GM18868 (cell line): ENCODE data around the gene PDE12.

Source experiments
- ATAC-seq: cut with Tn5 transposase; IDR thresholded peaks from one replicate; pipeline ENCODE4 v1.9.1; 2021; ENCODE audit warnings: mild to moderate bottlenecking, moderate library complexity; ENCODE audit not compliant: unreplicated experiment

PDE12 gene

GRCh38 chr3:57555738-57556458 lies at the start of gene PDE12:
Gene PDE12, plus strand, starts transcription at chr3:57556274. Its CDS starts 106 bp downstream, at chr3:57556380.
- peak; percentile 86 for ATAC-seq

- no peak for ATAC-seq
Observed at GRCh38 chr3:57512166-57512565, 43.9 kb upstream of the PDE12 start.

- ATAC-seq = no peak
Observed at GRCh38 chr3:57518276-57518915, 37.7 kb upstream of the PDE12 start.

GRCh38 chr3:57530071-57530608 lies 25.9 kb upstream of the PDE12 start:
- ATAC-seq = no peak

GRCh38 chr3:57538465-57538864 lies 17.6 kb upstream of the PDE12 start:
- ATAC-seq = no peak

GRCh38 chr3:57544181-57545125 lies 11.6 kb upstream of the PDE12 start, which contains the start of gene DNAH12:
Gene DNAH12, minus strand, starts transcription at chr3:57544344. Its CDS starts 1,474 bp downstream, at chr3:57542870.
- ATAC-seq = peak; percentile 43

- ATAC-seq = no peak
Observed at GRCh38 chr3:57545636-57546268, 10.3 kb upstream of the PDE12 start.

- ATAC-seq = no peak
Observed at GRCh38 chr3:57546616-57547015, 9.5 kb upstream of the PDE12 start.

GRCh38 chr3:57555306-57555705 lies 768 bp upstream of the PDE12 start:
- ATAC-seq = no peak

GRCh38 chr3:57556459-57557084 lies 498 bp downstream of the PDE12 start:
- peak; percentile 22 for ATAC-seq

GRCh38 chr3:57557085-57557537 lies 1.0 kb downstream of the PDE12 start:
- no peak for ATAC-seq

- ATAC-seq = no peak
Observed at GRCh38 chr3:57559526-57559925, 3.5 kb downstream of the PDE12 start.

- no peak for ATAC-seq
Observed at GRCh38 chr3:57569859-57570450, 13.9 kb downstream of the PDE12 start.

- no peak for ATAC-seq
Observed at GRCh38 chr3:57570878-57571277, 14.8 kb downstream of the PDE12 start.

GRCh38 chr3:57572096-57572495 lies 16.0 kb downstream of the PDE12 start:
- ATAC-seq = no peak

GRCh38 chr3:57575966-57576626 lies 20.0 kb downstream of the PDE12 start:
- ATAC-seq = no peak

GRCh38 chr3:57577801-57578200 lies 21.7 kb downstream of the PDE12 start:
- no peak for ATAC-seq

GRCh38 chr3:57582474-57583168 lies 26.5 kb downstream of the PDE12 start:
- no peak for ATAC-seq
